CD14-positive monocyte (primary cell): ENCODE data around the gene SKIL. TPM values are rescaled to one million over a fixed set of nuclear protein-coding genes. Genes with fewer than 3 reads are reported as not detected.
A peak's percentile ranks its signal among the peaks of the same experiment; 100 is the strongest.

Source experiments
- DNase-seq, 3 donors: peaks; one replicate each; pipeline ENCODE4 v3.0.0-alpha.2; 2011 to 2022
- H2AFZ ChIP-seq: 2 replicates; pipeline ENCODE4 v1.6.0; 2012; ENCODE audit warnings: mild to moderate bottlenecking, low read depth, low read length, inconsistent platforms; ENCODE audit not compliant: insufficient read depth, poor library complexity, severe bottlenecking
- H3K27ac ChIP-seq, 2 donors: 1 replicate in 1 of 2; 2 replicates in 1 of 2; pipeline ENCODE4 v1.5.1; 2012 to 2013; ENCODE audit warnings: low read length in 2 of 2, control low read depth in 1 of 2, inconsistent platforms in 1 of 2, low read depth in 1 of 2, mild to moderate bottlenecking in 1 of 2
- H3K27me3 ChIP-seq, 2 donors: one replicate each; pipeline versions ENCODE4 v1.6.0 to v1.6.1; 2011 to 2013; ENCODE audit warnings: low read length in 2 of 2; ENCODE audit not compliant: control insufficient read depth in 2 of 2, insufficient read depth in 2 of 2
- H3K36me3 ChIP-seq, 2 donors: replicated peaks in 1 of 2; 1 replicate in 1 of 2; 2 replicates in 1 of 2; pipeline versions ENCODE4 v1.5.1 to v1.6.1; 2012 to 2013; ENCODE audit warnings: low read length in 2 of 2, control low read depth in 1 of 2, inconsistent platforms in 1 of 2, mild to moderate bottlenecking in 1 of 2; ENCODE audit not compliant: insufficient read depth in 2 of 2, control insufficient read depth in 1 of 2
- H3K4me1 ChIP-seq, 2 donors: 1 replicate in 1 of 2; 2 replicates in 1 of 2; pipeline versions ENCODE4 v1.5.1 to v1.6.1; 2012 to 2013; ENCODE audit warnings: low read length in 2 of 2, control low read depth in 1 of 2, inconsistent platforms in 1 of 2, mild to moderate bottlenecking in 1 of 2, moderate library complexity in 1 of 2; ENCODE audit not compliant: insufficient read depth in 2 of 2, control insufficient read depth in 1 of 2
- H3K4me2 ChIP-seq: replicated peaks from 2 replicates; pipeline ENCODE3; 2012; ENCODE audit warnings: low read length, moderate library complexity, mild to moderate bottlenecking; ENCODE audit not compliant: poor library complexity, severe bottlenecking; ENCODE audit errors: extremely low read depth
- H3K4me3 ChIP-seq, 3 experiments: fragments of 200-600 bp in 1 of 3; sonication (generic) in 1 of 3; replicated peaks in 1 of 3; 1 replicate in 2 of 3; 2 replicates in 1 of 3; pipeline ENCODE4 v1.5.1; 2011 to 2013; ENCODE audit warnings: low read length in 3 of 3, mild to moderate bottlenecking in 3 of 3, control low read depth in 2 of 3, low read depth in 2 of 3, inconsistent platforms in 1 of 3, moderate library complexity in 1 of 3
- H3K79me2 ChIP-seq: 2 replicates; pipeline ENCODE4 v1.6.0; 2012; ENCODE audit warnings: mild to moderate bottlenecking, control low read depth, inconsistent platforms, low read length, moderate library complexity; ENCODE audit not compliant: insufficient read depth
- H3K9ac ChIP-seq: 2 replicates; pipeline ENCODE4 v1.6.0; 2017; ENCODE audit warnings: low read length, mild to moderate bottlenecking; ENCODE audit not compliant: insufficient read depth, poor library complexity, severe bottlenecking
- H3K9me3 ChIP-seq, 2 donors: replicated peaks in 1 of 2; 1 replicate in 1 of 2; 2 replicates in 1 of 2; pipeline versions ENCODE4 v1.5.1 to v1.6.1; 2012 to 2013; ENCODE audit warnings: low read length in 2 of 2, control low read depth in 1 of 2; ENCODE audit not compliant: control insufficient read depth in 1 of 2, insufficient read depth in 1 of 2
- H4K20me1 ChIP-seq: 2 replicates; pipeline ENCODE4 v1.6.0; 2012; ENCODE audit warnings: mild to moderate bottlenecking, low read length, control low read depth, moderate library complexity; ENCODE audit not compliant: insufficient read depth
- H3K27ac Mint-ChIP-seq, 7 donors: one replicate each; pipeline ENCODE4 v1.8.0; 2020; ENCODE audit warnings: mild to moderate bottlenecking in 7 of 7, mixed read lengths in 7 of 7, moderate library complexity in 6 of 7, inconsistent platforms in 2 of 7
- H3K27me3 Mint-ChIP-seq, 3 donors: one replicate each; pipeline ENCODE4 v1.8.0; 2021 to 2022; ENCODE audit warnings: low read depth in 3 of 3, mild to moderate bottlenecking in 3 of 3, mixed read lengths in 3 of 3, moderate library complexity in 3 of 3, inconsistent platforms in 1 of 3
- H3K36me3 Mint-ChIP-seq, 2 donors: one replicate each; pipeline ENCODE4 v1.8.0; 2020; ENCODE audit warnings: mixed read lengths in 2 of 2, inconsistent platforms in 1 of 2, mild to moderate bottlenecking in 1 of 2
- H3K4me1 Mint-ChIP-seq: one replicate; pipeline ENCODE4 v1.8.0; 2020; ENCODE audit warnings: mild to moderate bottlenecking, mixed read lengths
- H3K4me3 Mint-ChIP-seq, 2 donors: one replicate each; pipeline ENCODE4 v1.8.0; 2020; ENCODE audit warnings: mild to moderate bottlenecking in 2 of 2, mixed read lengths in 2 of 2, moderate library complexity in 1 of 2
- H3K9me3 Mint-ChIP-seq, 7 donors: one replicate each; pipeline ENCODE4 v1.8.0; 2020 to 2022; ENCODE audit warnings: mixed read lengths in 7 of 7, mild to moderate bottlenecking in 6 of 7, moderate library complexity in 6 of 7, inconsistent platforms in 2 of 7
- CTCF ChIP-seq: fragments of 200-600 bp; IDR thresholded peaks from one replicate; pipeline ENCODE4 v1.8.0; 2022; ENCODE audit warnings: antibody characterized with exemption, mild to moderate bottlenecking
- WGBS: methylation state at CpG from one replicate; pipeline ENCODE4 v1.1.5; 2013; ENCODE audit warnings: missing lambda C conversion rate; ENCODE audit not compliant: insufficient coverage; 5-methylcytosine and 5-hydroxymethylcytosine counted together
- intact Hi-C, 2 donors: fragments of 100-400 bp; cut with micrococcal nuclease; formaldehyde crosslinking; loops; one replicate each; pipeline versions ENCODE4 v1.15.0 to v1.15.1; 2023
- polyA plus RNA-seq, 3 donors: library from polyadenylated mRNA; depleted of rRNA in 1 of 3; unstranded in 2 of 3; stranded (reverse) in 1 of 3; fragments of 300-500 nt in 2 of 3; fragments of >200 nt in 1 of 3; fragmentation: Illumina TruSeq in 2 of 3; gene quantifications; 1 replicate in 2 of 3; 2 replicates in 1 of 3; pipeline ENCODE4 v1.2.3, GENCODE V29; 2012 to 2021

The SKIL gene
- polyA plus RNA-seq, 3 donors, result 7.5 to 13.4 (median 9.2) TPM

GRCh38 chr3:170413291-170413690 lies 55.8 kb downstream of the SKIL start:
- Mint-ChIP-seq H3K27ac (no peak overlapping the region), H3K9me3 (peaks cover 0 to 6% (median 1%) of the 10 kb centered on the region in 7 donors), H3K36me3 (peaks cover 1 to 2% of the 10 kb centered on the region in 2 donors), H3K4me1 (peaks cover 2% of the 10 kb centered on the region), H3K4me3 (no peak overlapping the region), H3K27me3 (peaks cover 20 to 39% (median 21%) of the 10 kb centered on the region in 3 donors)
- no peaks in the 10 kb centered on the region for H3K79me2 ChIP-seq
- no peak for DNase-seq
- peaks cover 0 to 1% of the 10 kb centered on the region in 2 donors for H3K4me1 ChIP-seq
- no peak overlapping the region for H3K4me2 ChIP-seq
- peaks cover 19 to 22% of the 10 kb centered on the region in 2 donors for H3K27me3 ChIP-seq
- 100% methylated on average over 2 of the region's 4 CpGs for WGBS
- H3K9ac ChIP-seq, result no peak overlapping the region
- H3K36me3 ChIP-seq, result no peaks in the 10 kb centered on the region
- no peaks in the 10 kb centered on the region for H4K20me1 ChIP-seq
- no peak for TF ChIP-seq CTCF
- intact Hi-C loops, result loop anchor here in 1 of 2 donors (10.0 kb wide), 1 partner anchor 98 kb away; no protein-coding TSS in a partner anchor
- H3K9me3 ChIP-seq, result peaks cover 0 to 4% of the 10 kb centered on the region in 2 donors
- no peak overlapping the region for H3K4me3 ChIP-seq
- no peak overlapping the region for H2AFZ ChIP-seq
- H3K27ac ChIP-seq, result no peak overlapping the region

- peak; percentile 91 for TF ChIP-seq CTCF
Observed at GRCh38 chr3:170414202-170414663, 56.7 kb downstream of the SKIL start.

More at GRCh38 chr3:170414202-170414663, 56.7 kb downstream of the SKIL start:
- no peak overlapping the region for H2AFZ ChIP-seq
- 0% methylated on average over 2 of the region's 5 CpGs for WGBS
- H3K4me2 ChIP-seq, result no peak overlapping the region
- peak; percentile 25 to 54 (median 35) for DNase-seq
- H3K79me2 ChIP-seq, result no peaks in the 10 kb centered on the region
- H3K27me3 Mint-ChIP-seq, result peaks cover 24 to 47% (median 27%) of the 10 kb centered on the region in 3 donors
- no peak overlapping the region for H3K27ac Mint-ChIP-seq
- peaks cover 26 to 30% of the 10 kb centered on the region in 2 donors for H3K27me3 ChIP-seq
- intact Hi-C loops, result loop anchor here in 1 of 2 donors (10.0 kb wide), 1 partner anchor 99 kb away; no protein-coding TSS in a partner anchor
- no peak overlapping the region for H3K27ac ChIP-seq
- peaks cover 4 to 10% of the 10 kb centered on the region in 2 donors for H3K4me1 ChIP-seq
- H3K4me3 ChIP-seq, result no peak overlapping the region
- peaks cover 7% of the 10 kb centered on the region for H3K4me1 Mint-ChIP-seq
- peaks cover 3% of the 10 kb centered on the region in 2 donors for H3K36me3 Mint-ChIP-seq
- peaks cover 0 to 9% (median 3%) of the 10 kb centered on the region in 7 donors for H3K9me3 Mint-ChIP-seq
- peak overlapping the region in 1 of 2 donors; percentile 31 for H3K4me3 Mint-ChIP-seq
- no peak overlapping the region for H3K9ac ChIP-seq
- H4K20me1 ChIP-seq, result no peaks in the 10 kb centered on the region
- H3K9me3 ChIP-seq, result peaks cover 0 to 13% of the 10 kb centered on the region in 2 donors
- no peaks in the 10 kb centered on the region for H3K36me3 ChIP-seq
